Measurements from ENCODE around the gene TEX51. TPM values are rescaled to one million over a fixed set of nuclear protein-coding genes. Genes with fewer than 3 reads are reported as not detected.
A peak's percentile ranks its signal among the peaks of the same experiment; 100 is the strongest.

TEX51 gene
- total RNA-seq, 6 experiments from 2014 or later, result 0.66 TPM; not detected in 5

DNA sequence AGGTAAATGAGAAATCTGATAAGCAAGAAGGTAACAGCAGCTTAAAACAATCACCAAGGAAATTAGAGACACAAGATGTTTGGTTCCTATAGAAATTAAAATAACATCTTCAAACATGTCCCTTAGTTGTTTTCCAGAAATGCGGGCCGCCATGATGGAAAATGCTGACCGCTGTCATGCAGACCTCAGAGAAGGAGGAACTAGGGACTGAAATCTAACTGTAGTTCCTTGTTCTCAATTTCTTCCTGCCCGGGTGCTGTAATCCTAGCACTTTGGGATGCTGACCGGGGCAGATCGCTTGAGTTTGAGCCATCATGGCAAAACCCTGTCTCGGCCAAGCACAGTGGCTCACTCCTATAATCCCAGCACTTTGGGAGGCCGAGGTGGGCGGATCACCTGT, 51.1 kb downstream of the TEX51 start:
- H3K36me3 ChIP-seq, result no peaks in the 10 kb centered on the region
- H3K27me3 ChIP-seq, result no peaks in the 10 kb centered on the region
- ATAC-seq, result peak in 2 of 4 donors; percentile 36 to 54
- intact Hi-C loops (cut with DNase I), result no loop called here
- H3K4me1 ChIP-seq, result no peaks in the 10 kb centered on the region
- 61% methylated on average over 9 of the region's 9 CpGs for WGBS (ENCODE audit: insufficient coverage, low coverage, low lambda C conversion rate, missing lambda C conversion rate)
- H3K9me3 ChIP-seq, result no peaks in the 10 kb centered on the region
- TF ChIP-seq, protein P1, sequence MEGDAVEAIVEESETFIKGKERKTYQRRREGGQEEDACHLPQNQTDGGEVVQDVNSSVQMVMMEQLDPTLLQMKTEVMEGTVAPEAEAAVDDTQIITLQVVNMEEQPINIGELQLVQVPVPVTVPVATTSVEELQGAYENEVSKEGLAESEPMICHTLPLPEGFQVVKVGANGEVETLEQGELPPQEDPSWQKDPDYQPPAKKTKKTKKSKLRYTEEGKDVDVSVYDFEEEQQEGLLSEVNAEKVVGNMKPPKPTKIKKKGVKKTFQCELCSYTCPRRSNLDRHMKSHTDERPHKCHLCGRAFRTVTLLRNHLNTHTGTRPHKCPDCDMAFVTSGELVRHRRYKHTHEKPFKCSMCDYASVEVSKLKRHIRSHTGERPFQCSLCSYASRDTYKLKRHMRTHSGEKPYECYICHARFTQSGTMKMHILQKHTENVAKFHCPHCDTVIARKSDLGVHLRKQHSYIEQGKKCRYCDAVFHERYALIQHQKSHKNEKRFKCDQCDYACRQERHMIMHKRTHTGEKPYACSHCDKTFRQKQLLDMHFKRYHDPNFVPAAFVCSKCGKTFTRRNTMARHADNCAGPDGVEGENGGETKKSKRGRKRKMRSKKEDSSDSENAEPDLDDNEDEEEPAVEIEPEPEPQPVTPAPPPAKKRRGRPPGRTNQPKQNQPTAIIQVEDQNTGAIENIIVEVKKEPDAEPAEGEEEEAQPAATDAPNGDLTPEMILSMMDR (IDR thresholded peaks at IDR 0.05), result no peak
- no peak for TF ChIP-seq POLR2A (IDR thresholded peaks at IDR 0.05)
- no peak overlapping the region for H3K27ac ChIP-seq
- DNase-seq, result no peak
- no peak overlapping the region for H3K4me3 ChIP-seq

DNA sequence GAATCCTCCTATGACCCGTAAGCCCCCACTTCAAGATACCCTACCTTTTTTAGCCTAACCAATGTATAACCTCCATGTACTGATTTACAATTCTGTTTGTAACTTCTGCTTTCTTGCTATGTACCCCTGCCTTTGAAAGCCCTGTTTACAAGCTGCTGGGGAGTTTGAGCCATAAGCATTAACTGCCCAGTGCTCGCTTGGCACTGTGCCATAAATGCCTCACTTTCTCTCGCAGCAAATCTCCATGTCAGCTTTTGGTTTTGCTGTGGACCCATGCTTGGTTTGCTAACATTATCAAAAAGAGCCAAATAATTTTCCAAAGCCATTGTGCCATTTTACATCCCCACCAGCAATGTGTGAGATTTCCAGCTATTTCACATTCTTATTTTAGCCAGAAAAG, 51.8 kb downstream of the TEX51 start:
- intact Hi-C loops (cut with DNase I), result no loop called here
- H3K27me3 ChIP-seq, result no peaks in the 10 kb centered on the region
- H3K4me1 ChIP-seq, result no peaks in the 10 kb centered on the region
- no peaks in the 10 kb centered on the region for H3K36me3 ChIP-seq
- TF ChIP-seq POLR2A (IDR thresholded peaks at IDR 0.05), result no peak
- DNase-seq, result no peak
- no peak overlapping the region for H3K27ac ChIP-seq
- no peaks in the 10 kb centered on the region for H3K9me3 ChIP-seq
- 65% methylated on average over 3 of the region's 3 CpGs for WGBS (ENCODE audit: insufficient coverage, low coverage, low lambda C conversion rate, missing lambda C conversion rate)
- ATAC-seq, result no peak
- H3K4me3 ChIP-seq, result no peak overlapping the region

Other genes starting within 250 kb of the TEX51 start
- gene GYPC, start 242.7 kb upstream of the TEX51 start, total RNA-seq, result 10 to 100 TPM in 1 of 6 experiments, 1 to 10 TPM in 5; 2.9 to 17.2 (median 8.1) TPM
- 10 to 100 TPM; 20.4 to 30.8 (median 26.3) TPM for gene BIN1, start 208.3 kb downstream of the TEX51 start, total RNA-seq

Data from right lobe of liver (tissue), 6 donors.